ENCODE measurements around the gene NOD1.
"Not testable (repeated sequence)": the region's sequence is repeated elsewhere in the genome, so short reads cannot be mapped to it uniquely, and the experiment has no call there.

The NOD1 gene

DNA sequence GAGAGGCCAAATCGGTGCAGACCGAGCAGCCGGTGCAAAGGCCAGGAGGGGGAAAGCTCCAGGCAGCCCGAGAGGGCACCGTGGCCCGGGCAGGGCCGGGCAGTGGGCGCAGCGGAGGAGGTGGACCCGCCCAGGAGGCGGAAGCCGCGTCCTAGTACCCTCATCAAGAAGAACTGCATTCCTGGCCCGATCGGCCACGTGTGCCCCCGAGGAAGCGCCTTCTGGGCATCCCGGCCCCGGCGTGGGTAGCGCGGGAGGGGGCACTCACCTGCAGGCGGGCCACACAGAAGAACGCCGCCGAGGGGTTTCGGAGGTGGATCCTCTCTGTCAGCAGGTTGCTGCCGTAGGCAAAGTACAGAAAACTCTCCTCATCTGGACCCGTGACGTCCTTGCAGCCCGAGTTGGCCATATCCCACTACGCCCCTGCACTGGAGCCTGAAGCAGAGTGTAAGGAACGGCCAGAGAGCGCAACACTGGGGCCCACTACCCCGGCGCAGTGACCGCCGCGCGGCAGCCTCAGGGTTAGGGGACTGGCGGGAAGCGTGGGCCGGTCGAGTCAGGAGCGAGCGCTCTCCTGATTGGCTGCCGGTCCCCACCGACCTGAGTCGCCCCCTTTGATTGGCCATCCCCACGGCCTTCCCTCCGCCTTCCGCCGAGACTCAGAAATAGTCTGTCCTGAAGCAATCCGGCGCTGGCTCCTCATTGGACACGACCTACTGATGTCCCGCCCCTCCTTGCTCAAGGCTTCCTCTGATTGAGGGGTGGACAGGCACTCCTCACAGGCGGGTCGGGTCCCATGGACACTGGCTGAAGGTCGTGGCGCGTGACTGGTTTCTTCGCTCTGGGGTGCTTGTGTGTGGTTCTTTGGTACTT lies 26.0 kb upstream of the NOD1 start, which contains the start of gene GGCT:
Gene GGCT, minus strand, starts transcription at position 529 of the 873 bp plus-strand sequence. Its CDS starts 120 bp downstream, at position 409.
- peak; percentile 99 for DNase-seq

DNA sequence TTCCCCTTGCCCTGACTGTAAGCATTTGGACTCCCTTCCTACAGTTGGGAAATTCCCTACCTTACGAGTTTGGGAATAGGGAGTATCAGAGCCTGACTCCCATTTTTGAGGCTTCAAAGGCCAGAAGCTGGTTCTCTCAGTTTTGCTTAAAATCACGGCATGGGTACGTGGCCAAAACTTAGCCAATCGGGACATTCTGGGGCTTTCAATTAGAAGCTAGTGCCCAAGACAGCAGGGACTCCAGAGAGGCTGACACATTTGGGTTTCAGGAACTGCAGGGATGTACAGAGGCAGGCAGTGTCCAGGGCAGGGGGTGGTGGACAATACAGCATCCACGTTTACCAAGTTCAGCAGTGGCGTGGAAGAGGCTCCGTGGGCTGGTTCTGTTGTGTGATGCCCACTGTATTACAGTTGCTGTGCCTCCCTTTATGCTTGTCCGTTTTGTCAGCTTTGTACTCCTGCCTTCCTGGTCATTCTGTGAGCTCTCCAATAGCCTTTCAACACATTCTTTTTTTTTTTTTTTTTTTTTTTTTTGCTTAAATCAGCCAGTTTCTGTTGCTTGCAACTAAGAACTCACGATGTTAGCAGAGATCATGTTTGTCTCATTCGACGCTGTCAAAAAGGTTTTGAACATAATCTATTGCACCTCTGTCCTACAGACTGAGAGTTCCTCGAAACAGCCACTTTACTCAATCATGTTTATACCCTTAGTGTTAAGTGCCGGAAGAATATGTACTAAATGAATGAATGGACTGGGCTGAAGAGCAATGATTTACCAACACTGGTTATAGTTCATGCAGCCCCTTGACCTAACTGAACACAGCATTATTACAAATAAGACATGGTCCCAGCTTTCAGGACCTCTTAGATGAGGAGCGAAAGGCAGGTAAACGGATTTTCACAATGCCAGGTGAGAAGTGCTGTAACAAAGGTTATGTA lies 25.0 kb upstream of the NOD1 start:
- peak; percentile 25 for DNase-seq

DNA sequence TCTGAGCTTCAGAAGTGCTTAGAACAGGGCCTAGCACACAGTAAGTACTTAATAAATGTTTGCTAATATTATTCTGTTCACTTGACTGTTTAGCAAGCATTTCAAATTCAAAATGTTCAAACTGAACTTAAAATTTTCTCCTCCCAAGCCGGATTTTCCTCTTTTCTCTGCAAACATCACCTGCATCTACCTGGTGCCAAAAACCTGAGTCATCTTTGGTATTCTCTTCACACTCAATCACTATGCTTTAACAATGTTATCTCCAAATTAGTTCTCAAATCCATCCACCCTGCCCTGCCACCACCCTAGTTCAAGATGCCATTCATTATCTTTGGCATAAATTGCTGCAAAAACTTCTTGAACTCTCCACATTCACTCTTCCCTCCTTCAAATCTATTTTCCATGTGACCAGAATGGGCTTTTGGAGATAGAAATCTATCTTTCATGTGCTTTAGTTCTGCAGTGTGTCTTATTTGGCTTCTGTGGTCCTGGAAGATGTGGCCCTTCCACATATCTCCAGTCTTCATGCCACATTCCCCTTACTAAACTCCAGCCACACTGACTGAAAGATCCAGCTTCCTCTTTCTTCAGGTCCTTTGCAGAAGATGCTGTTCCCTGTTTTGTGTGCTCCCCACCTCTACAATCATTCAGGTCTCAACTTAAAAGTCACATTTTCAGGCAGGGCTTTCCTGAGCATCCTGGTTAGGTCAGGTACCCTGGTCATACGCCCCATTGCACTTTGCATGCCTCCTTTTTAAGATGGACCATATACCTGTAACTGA lies 24.1 kb upstream of the NOD1 start:
- no peak for DNase-seq

DNA sequence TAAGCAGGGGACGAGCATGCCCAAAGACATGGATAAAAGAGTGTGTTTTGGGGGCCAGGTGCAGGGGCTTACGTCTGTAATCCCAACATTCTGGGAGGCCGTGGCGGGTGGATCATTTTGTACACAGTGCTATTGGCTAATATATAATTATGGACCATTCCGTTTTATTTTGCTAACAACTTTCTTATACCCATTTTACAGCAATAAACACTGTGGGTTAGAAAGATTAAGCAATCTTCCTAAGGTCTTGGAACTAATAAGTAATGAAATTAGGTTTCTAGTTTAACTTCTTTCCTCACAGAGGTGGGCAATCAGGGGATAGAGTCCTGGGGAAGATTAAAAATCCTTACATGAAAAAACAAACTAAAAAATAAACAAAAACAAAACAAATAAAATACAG lies 22.7 kb upstream of the NOD1 start:
- no peak for DNase-seq

DNA sequence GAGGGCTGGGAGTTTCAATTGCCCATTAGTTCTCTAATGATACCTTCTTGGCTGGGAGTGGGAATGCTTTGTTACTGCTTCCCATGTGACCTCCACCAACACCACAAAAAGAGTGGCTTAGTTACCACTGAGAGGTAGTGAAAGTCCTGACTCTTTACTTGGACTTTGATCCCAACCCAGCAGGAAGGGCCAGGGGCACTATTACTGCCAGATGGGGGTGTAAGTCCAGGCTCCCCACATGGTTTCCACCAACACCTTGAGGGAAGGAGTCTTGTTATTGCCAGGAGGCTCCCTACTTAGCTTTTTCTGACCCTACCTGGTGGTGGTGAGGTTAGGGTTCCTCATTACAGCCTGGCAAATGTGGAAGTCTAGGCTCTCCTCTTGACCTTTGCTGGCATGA lies 14.6 kb upstream of the NOD1 start:
- DNase-seq, result no peak

DNA sequence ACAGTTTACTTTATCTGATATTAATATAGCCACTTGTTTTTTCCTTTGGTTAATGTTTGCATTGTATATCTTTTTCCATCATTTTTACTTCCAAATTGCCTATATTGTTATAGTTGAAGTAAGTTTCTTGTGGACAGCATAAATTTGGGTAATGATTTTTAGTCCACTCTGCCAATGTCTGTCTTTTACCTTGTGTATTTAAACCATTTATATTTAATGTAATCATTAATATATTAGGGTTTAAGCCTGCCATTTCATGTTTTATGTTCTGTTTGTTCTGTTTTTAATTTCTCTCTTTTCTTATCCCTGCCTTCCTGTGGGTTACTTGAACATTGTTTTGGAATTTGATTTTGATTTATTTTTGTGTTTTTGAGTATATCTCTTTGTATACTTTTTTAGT lies 12.8 kb upstream of the NOD1 start:
- DNase-seq, result no peak

DNA sequence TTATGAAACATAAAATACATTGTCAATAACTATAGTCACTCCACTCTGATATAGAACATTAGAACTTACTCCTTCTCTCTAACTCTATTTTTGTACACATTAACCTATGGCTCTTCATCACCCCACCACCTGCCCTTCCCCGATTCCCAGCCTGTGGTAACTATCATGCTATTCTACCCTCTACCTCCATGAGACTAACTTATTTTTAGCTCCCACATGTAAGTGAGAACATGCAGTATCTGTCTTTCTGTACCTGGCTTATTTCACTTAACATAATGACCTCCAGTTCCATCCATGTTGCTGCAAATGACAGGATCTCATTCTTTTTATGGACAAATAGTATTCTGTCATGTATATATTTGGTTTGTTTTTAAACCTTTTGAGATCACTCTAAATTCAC lies 8.8 kb upstream of the NOD1 start:
- no peak for DNase-seq

DNA sequence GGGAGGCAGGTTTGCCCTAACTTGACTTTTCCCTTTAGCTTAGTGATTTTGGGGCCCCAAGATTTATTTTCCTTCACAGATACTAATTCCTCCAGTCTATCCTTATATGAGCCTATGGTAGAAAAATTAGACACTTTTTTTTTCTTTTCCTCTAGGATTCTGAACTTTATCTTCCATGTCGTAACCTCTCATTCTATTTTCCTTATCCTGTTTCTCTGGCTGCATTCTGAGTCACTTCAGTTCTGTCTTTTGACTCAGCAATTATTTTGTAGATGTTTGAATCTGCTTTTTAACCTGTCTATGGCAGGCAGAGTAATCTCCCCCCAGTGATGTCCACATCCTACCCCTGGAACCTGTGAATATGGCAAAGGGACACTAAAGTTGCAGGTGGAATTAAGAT lies 7.1 kb upstream of the NOD1 start:
- DNase-seq, result no peak

DNA sequence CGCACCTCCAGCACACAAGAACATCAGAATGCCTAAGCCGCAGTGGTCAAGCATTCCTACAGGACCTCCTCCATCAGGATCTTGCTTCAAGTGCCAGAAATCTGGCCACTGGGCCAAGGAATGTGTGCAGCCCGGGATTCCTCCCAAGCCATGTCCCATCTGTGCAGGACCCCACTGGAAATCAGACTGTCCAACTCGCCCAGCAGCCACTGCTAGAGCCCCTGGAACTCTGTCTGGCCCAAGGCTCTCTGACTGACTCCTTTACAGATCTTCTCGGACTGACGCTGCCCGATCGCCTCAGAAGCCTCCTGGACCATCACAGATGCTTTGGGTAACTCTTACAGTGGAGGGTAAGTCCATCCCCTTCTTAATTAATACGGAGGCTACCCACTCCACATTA lies 2.8 kb upstream of the NOD1 start:
- not testable (repeated sequence) for DNase-seq

DNA sequence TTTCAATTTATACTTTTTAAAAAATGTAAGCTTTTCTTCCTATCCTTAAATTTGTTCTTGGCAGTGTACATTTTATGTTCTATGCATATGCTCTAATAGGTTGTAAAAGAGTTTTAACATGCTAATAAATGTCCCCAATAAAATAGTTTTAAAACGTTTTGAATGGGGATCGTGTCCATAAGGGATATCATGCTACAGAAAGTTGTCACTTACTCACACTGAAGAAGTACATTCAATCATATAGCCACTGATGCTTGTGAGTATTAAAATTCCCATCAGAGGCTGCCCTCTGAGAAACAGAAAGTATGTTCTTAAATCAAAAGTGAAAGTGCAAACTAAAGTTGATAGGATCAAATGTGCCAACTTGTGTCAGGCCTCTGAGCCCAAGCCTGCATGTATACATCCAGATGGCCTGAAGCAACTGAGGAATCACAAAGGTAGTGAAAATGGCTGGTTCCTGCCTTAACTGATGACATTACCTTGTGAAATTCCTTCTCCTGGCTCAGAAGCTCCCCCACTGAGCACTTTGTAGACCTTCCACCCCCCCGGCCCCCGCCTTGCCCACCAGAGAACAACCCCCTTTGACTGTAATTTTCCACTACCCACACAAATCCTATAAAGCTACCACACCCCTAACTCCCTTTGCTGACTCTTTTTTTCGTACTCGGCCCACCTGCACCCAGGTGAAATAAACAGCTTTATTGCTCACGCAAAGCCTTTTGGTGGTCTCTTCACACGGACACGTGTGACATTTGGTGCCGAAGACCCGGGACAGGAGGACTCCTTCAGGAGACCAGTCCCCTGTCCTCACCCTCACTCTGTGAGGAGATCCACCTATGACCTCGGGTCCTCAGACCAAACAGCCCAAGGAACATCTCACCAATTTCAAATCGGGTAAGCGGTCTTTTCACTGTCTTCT lies 877 bp upstream of the NOD1 start:
- DNase-seq, result no peak

DNA sequence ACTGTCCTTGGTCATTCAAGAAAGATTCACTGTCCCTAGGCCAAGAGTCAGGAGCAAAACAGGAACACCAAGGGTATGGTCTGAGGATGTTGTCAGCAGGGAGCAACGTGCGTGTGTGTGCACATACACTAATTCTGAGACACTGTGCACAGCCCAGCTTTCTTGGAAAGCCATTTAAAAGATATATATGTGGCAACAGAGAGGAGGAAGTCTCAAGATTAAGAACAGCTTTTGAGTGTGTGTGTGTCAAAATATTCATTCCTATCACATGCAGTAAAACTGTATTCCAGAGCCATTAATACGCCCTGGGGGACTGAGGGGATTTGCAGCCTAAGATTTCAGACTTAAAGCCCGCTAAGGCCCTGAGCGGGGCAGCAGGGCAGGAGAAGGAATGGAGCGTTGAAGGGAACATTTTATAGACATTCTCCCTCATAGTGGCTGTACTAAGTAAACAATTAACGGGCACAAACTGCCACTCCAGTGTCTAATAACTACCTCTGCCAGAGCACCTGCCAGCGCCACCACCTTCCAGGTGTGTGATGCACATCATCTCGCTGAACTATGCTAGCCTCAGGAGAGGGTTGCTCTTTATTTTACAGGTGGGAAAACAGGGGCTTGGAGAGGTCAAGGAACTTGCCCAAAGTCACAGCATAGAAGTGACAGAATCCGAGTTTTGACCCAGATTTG lies 2.0 kb downstream of the NOD1 start:
- DNase-seq, result peak; percentile 94

DNA sequence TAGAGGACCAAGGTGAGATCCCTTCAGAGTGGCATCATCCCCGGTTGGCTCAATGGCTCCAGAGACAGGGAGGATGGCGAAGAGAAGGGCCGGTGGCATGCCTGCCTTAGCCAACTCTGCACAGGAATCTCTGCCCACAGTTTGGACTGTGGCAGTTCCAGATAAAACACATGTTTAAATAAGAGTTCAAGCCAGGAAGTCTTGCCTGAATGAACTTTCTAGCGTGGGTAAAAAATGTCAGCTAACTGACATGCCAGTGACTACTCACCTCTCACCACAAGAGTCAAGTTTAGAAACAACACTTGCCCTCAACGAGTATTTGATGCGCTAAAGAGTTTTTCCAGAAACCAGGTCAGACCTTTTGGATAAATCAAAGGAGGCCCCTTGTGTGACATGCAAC lies 3.0 kb downstream of the NOD1 start:
- DNase-seq, result no peak

DNA sequence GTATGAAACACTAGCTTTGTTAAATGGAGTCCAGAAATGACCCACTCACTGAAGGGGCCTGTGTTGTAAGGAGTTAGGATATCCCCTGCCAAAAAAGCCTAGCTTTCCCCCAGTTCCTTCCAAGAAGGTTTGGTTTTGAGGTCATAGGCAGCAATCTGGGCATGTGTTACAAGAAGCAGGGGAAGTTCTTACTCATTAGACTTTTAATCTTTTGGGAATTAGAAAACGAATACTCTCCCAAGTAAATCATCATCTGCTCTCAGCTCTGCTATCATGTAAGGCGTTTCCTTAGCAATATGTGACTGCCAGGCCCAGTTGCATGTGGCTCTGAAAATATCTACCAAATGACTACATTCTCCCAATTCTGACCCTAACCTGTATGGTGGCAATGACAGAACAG lies 3.7 kb downstream of the NOD1 start:
- no peak for DNase-seq

DNA sequence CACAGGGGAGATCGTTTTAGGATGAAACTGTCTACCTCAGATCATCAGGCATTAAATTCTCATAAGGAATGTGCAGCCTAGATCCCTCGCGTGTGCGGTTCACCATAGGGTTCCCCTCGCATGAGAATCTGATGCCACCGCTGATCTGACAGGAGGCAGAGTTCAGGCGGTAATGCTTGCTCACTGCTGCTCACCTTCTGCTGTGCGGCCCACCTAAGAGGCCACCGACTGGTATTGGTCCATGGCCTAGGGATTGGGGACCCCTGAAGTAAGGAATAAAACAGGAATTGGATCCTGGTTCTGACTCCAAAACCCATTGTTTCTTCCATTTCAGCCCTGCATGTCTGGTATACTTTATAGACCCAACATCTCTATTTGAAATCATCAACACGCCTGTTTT lies 4.1 kb downstream of the NOD1 start:
- DNase-seq, result no peak

DNA sequence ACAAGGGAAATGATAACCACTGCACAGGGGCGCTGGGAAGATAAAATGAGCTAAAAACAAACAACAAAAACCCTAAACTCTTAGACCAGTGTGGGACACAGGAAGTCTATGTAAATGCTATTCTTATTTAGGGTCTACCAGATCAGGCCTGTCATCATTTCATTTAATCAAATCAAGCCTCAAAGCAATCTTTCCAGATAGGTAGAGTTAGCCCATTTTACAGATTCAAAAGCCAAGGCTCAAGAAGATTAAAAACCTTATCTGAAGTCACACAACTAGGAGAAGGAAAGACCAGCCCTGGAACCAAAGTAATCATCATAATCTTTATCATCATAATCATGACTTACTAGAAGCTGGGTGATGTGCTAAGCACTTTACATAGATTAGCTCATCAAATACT lies 4.7 kb downstream of the NOD1 start:
- DNase-seq, result no peak

DNA sequence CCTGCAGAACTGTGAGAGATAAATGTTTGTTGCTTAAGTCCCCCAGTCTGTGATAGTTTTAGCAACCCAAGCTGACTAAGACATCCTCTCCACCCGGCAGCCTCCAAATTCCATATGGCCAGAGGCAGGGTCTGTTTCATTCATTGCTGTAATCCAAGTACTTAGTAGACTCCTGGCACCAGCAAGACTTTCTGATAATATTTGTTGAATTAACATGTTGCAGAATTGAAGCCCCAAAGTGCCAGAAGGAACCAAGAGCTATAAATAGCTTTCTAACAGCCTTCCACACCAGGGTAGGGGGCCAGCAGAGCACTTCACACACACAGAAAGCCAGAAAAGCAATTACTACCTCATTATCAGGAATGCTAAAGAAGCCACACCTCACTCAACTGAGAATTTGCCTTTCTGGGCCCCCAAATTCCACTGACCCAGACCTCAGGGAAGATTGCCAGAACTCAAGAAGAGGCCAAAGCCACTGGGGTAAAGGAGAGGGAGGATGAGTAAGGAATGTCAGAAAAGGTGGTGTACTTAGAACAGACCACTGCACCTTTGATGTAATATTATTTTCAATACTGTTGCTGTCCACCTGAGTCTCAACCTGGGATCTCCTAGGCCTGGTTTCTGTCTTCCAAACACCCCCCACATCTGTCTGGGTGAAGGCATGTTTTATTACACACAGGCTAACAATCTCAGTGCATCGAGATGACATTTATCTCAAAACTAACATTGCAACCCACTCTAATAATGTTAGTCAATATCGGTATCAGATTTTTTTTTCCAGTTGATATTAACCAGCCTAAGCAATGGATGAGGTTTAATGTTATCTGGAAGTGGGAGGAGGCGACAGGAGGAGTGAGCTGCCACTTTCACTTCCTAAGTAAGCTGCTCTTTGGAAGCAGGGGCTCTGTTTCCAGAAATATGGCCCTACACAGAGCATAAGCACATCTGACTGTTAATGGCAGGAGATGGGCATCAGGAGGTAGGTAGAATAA lies 5.5 kb downstream of the NOD1 start:
- no peak for DNase-seq

DNA sequence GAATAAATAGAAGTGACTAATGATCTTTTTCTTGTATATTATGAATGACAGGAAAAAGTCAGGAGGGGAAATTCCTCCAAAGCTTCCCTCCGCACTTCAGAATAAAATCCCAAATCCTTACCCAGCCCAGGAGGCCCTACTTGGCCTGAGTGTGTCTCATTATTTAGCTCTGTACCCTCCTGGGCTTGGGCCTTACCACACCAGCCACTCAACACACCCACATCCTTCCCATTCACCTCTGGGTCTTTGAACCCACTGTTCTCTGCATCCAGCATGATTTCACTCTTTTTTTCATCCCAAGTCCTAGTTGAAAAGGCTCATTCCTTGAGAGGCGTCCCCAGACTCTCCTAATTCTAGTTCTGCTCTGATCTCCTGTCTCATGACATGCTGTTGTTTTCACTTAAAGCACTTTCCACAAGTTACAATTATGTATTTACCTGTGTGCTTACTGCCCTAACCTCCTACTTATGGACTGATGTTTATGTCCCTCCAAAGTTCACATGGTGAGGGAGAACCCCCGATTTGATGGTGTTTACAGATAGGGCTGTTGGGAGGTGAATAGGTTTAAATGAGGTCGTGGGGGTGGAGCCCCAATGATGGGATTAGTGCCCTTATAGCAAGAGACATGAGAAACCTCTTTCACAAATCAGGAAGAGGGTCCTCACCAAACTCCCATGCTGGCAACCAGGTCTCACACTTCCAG lies 6.4 kb downstream of the NOD1 start:
- DNase-seq, result no peak

DNA sequence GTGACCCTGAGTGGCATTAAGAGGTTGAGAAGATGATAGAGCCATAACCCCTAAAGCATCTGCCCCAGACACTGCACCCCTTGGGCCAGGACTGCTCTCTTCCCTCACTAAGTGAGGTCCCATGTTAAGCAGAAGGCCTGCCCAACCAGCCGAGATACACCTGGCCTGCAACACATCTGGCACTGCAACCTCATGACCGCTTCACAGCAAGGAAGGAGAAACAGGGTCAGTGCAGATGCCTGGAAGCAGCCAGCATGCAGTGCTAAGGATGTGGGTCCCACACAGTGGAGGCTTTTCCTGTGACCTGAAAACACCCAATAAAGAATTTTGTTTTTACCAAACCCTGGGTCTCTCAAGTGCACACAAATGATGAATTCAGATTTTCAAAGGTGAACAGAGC lies 7.4 kb downstream of the NOD1 start:
- no peak for DNase-seq

DNA sequence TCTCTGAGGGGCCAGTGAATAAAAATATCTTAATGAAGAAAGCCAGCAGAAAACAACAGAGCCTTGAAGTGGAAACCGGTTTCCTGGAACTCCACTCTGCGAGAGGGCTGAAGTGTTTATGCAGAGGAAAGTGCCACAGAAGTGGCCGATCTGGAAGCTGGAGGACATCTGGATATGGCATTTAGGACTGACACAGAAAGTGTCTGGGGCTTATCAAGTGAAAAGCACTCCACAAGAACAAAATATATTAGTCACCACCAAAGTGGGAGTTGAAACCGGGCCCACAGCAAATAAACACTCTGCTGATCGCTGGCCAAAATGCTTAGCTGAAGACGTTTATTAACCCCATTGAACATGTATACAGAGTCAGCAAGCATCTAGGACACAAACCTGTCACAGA lies 7.8 kb downstream of the NOD1 start:
- DNase-seq, result peak; percentile 84
